HG02840 (cell line): ENCODE measurements around the gene KLHDC9.

ENCODE experiments used
- ATAC-seq: cut with Tn5 transposase; IDR thresholded peaks from one replicate; pipeline ENCODE4 v1.9.1; 2021; ENCODE audit warnings: mild to moderate bottlenecking, moderate library complexity, moderate number of reproducible peaks; ENCODE audit not compliant: unreplicated experiment, low FRiP score

Gene KLHDC9

GRCh38 chr1:161074676-161075368 lies 23.3 kb upstream of the KLHDC9 start:
- no peak for ATAC-seq

- ATAC-seq = no peak
Observed at GRCh38 chr1:161076410-161076809, 21.8 kb upstream of the KLHDC9 start.

GRCh38 chr1:161077426-161077825 lies 20.7 kb upstream of the KLHDC9 start:
- no peak for ATAC-seq

- ATAC-seq = no peak
Observed at GRCh38 chr1:161079436-161080110, 18.6 kb upstream of the KLHDC9 start.

GRCh38 chr1:161080441-161081405 lies 17.4 kb upstream of the KLHDC9 start:
- ATAC-seq = no peak

GRCh38 chr1:161081519-161081918 lies 16.6 kb upstream of the KLHDC9 start:
- ATAC-seq = no peak

- no peak for ATAC-seq
Observed at GRCh38 chr1:161082483-161082882, 15.7 kb upstream of the KLHDC9 start.

- ATAC-seq = no peak
Observed at GRCh38 chr1:161082996-161083747, 15.0 kb upstream of the KLHDC9 start.

GRCh38 chr1:161083748-161084596 lies 14.2 kb upstream of the KLHDC9 start:
- no peak for ATAC-seq

- ATAC-seq = no peak
Observed at GRCh38 chr1:161084597-161084988, 13.6 kb upstream of the KLHDC9 start.

GRCh38 chr1:161085165-161085564 lies 13.0 kb upstream of the KLHDC9 start:
- no peak for ATAC-seq

GRCh38 chr1:161086457-161086856 lies 11.7 kb upstream of the KLHDC9 start:
- ATAC-seq = no peak

GRCh38 chr1:161088587-161089110 lies 9.5 kb upstream of the KLHDC9 start:
- no peak for ATAC-seq

GRCh38 chr1:161089251-161089924 lies 8.8 kb upstream of the KLHDC9 start, which contains the start of gene NECTIN4:
TSS of gene NECTIN4 (minus strand) at chr1:161089558. CDS start at chr1:161089296, 262 bp downstream.
- no peak for ATAC-seq

GRCh38 chr1:161089938-161090337 lies 8.2 kb upstream of the KLHDC9 start:
- ATAC-seq = no peak

- ATAC-seq = no peak
Observed at GRCh38 chr1:161090617-161091016, 7.5 kb upstream of the KLHDC9 start.

- ATAC-seq = no peak
Observed at GRCh38 chr1:161091093-161091492, 7.1 kb upstream of the KLHDC9 start.

GRCh38 chr1:161091796-161092507 lies 6.2 kb upstream of the KLHDC9 start:
- no peak for ATAC-seq
